Smooth muscle cell (in vitro differentiated cells): ENCODE results near the gene NOL3. TPM values are rescaled to one million over a fixed set of nuclear protein-coding genes. Genes with fewer than 3 reads are reported as not detected.

Experiments
- DNase-seq: peaks from one replicate; lab custom pipeline; 2025; ENCODE audit not compliant: unreplicated experiment; lab: John Stamatoyannopoulos, UW
- H2AFZ ChIP-seq: fragments of 200-600 bp; sonication (generic); 2 replicates; pipeline ENCODE4 v1.6.0; 2016; ENCODE audit warnings: antibody characterized with exemption, low read depth, mild to moderate bottlenecking
- H3F3A ChIP-seq: fragments of 200-600 bp; sonication (generic); 2 replicates; pipeline ENCODE4 v1.6.0; 2017; ENCODE audit warnings: antibody characterized with exemption, low read depth
- H3K27ac ChIP-seq: fragments of 200-600 bp; sonication (generic); 2 replicates; pipeline ENCODE4 v1.5.1; 2016; ENCODE audit warnings: low read depth, mild to moderate bottlenecking
- H3K27me3 ChIP-seq: fragments of 200-600 bp; sonication (generic); 2 replicates; pipeline ENCODE4 v1.6.1; 2016; ENCODE audit warnings: low read depth, mild to moderate bottlenecking
- H3K36me3 ChIP-seq: fragments of 200-600 bp; sonication (generic); 2 replicates; pipeline ENCODE4 v1.5.1; 2016; ENCODE audit warnings: low read depth
- H3K4me1 ChIP-seq: fragments of 200-600 bp; sonication (generic); 2 replicates; pipeline ENCODE4 v1.5.1; 2016; ENCODE audit warnings: low read depth
- H3K4me2 ChIP-seq: fragments of 200-600 bp; sonication (generic); 2 replicates; pipeline ENCODE4 v1.6.0; 2016; ENCODE audit warnings: mild to moderate bottlenecking
- H3K4me3 ChIP-seq: fragments of 200-600 bp; sonication (generic); 2 replicates; pipeline ENCODE4 v1.5.1; 2016; ENCODE audit warnings: mild to moderate bottlenecking
- H3K79me2 ChIP-seq: fragments of 200-600 bp; sonication (generic); 2 replicates; pipeline ENCODE4 v1.6.0; 2016; ENCODE audit warnings: low read depth, mild to moderate bottlenecking
- H3K9ac ChIP-seq: fragments of 200-600 bp; sonication (generic); 2 replicates; pipeline ENCODE4 v1.6.0; 2016; ENCODE audit warnings: low read depth
- H3K9me3 ChIP-seq: fragments of 200-600 bp; sonication (generic); replicated peaks from 2 replicates; pipeline ENCODE4 v1.5.1; 2016; ENCODE audit warnings: low read depth
- H4K20me1 ChIP-seq: fragments of 200-600 bp; sonication (generic); 2 replicates; pipeline ENCODE4 v1.6.0; 2016; ENCODE audit warnings: low read depth
- WGBS: methylation state at CpG from one replicate; pipeline ENCODE4 v1.1.7; 2016; ENCODE audit warnings: low lambda C conversion rate; 5-methylcytosine and 5-hydroxymethylcytosine counted together
- polyA plus RNA-seq: library from polyadenylated mRNA; unstranded; fragments of >200 nt; fragmentation: Nextera tagmentation; extraction: Ambion mirVana; gene quantifications from 2 replicates; pipeline ENCODE4 v1.2.1, GENCODE V29; 2016
- total RNA-seq: library from RNA; depleted of rRNA; stranded (reverse); fragments of >200 nt; gene quantifications from 2 replicates; pipeline ENCODE4 v1.2.3, GENCODE V29; 2014
- TF ChIP-seq, protein P1 (sequence below): fragments of 200-600 bp; sonication (generic); IDR thresholded peaks from 2 replicates; pipeline ENCODE4 v1.5.1; 2017; ENCODE audit warnings: borderline replicate concordance, mild to moderate bottlenecking, antibody characterized with exemption; ENCODE audit not compliant: insufficient read depth, poor library complexity, severe bottlenecking

The NOL3 gene
- total and polyA plus RNA-seq, 2 experiments from 2014 or later: 33.0 to 36.4 TPM

DNA sequence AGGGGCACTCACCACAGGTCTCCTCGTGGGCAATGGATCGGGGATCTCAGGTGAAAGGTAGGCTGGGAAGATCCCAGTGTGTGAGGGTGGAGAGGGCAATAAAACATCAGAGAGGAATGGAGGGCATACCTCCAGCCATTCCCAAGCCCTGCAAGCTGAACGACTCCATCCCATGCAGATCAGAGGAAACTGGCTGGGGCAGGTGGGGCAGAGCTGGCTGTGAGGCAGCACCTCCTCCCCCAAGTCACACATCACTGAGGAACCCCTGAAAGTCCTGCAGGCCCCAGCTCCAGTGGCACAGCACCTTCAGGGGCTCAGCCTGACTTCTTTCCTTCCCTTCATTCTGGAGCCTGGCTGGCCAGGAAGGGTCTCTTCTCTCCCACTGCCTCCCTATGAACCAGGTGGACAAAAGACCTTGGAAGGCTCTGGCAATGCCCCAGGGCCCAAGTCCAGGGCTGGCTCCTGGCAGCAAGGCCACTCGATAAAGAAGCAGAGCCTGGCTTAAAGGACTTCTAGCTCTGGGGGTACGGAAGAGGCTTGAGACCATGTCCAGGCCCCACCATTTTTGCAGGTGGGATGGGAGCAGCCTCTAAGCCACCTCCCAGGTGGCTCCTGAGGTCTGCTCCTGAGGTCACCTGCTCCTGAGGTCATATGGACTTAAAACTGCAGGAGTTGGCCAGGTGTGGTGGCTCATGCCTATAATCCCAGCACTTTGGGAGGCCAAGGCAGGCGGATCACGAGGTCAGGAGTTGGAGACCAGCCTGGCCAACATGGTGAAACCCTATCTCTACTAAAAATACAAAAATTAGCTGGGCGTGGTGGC lies 43.1 kb downstream of the NOL3 start:
- Histone ChIP-seq H3K79me2 (no peaks in the 10 kb centered on the region), H4K20me1 (no peaks in the 10 kb centered on the region), H3F3A (no peaks in the 10 kb centered on the region), H3K36me3 (no peaks in the 10 kb centered on the region), H3K9me3 (no peaks in the 10 kb centered on the region), H3K4me1 (no peaks in the 10 kb centered on the region), H3K27ac (no peak overlapping the region), H3K4me2 (no peak overlapping the region), H3K9ac (no peak overlapping the region), H2AFZ (no peak overlapping the region), H3K4me3 (no peak overlapping the region), H3K27me3 (no peaks in the 10 kb centered on the region)
- TF ChIP-seq, protein P1, sequence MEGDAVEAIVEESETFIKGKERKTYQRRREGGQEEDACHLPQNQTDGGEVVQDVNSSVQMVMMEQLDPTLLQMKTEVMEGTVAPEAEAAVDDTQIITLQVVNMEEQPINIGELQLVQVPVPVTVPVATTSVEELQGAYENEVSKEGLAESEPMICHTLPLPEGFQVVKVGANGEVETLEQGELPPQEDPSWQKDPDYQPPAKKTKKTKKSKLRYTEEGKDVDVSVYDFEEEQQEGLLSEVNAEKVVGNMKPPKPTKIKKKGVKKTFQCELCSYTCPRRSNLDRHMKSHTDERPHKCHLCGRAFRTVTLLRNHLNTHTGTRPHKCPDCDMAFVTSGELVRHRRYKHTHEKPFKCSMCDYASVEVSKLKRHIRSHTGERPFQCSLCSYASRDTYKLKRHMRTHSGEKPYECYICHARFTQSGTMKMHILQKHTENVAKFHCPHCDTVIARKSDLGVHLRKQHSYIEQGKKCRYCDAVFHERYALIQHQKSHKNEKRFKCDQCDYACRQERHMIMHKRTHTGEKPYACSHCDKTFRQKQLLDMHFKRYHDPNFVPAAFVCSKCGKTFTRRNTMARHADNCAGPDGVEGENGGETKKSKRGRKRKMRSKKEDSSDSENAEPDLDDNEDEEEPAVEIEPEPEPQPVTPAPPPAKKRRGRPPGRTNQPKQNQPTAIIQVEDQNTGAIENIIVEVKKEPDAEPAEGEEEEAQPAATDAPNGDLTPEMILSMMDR: no peak
- DNase-seq: no peak
- WGBS: 85% methylated on average over 8 of the region's 8 CpGs

DNA sequence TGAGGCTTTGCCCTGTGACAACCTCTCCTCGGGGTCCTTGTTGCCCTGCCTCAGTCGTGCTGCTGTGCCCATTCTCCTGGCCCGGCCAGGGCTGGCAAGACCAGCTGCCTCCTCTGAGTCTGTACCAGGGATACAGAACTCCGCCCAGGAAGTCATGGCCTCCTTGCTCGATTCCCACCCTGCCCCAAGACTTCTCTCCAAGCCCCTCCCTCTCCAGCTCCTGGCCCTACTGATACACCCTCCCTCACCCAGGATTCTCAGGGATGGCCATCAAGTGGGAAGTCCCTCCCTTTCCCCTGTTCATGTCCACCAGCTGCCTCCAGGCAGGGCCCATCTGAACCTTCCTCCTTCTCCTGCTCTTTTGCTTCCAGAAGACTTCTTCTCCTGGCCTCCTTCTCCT lies 45.4 kb downstream of the NOL3 start:
- Histone ChIP-seq H3K4me1 (no peaks in the 10 kb centered on the region), H3K4me3 (no peak overlapping the region), H3K9me3 (no peaks in the 10 kb centered on the region), H3K9ac (no peak overlapping the region), H3K36me3 (no peaks in the 10 kb centered on the region), H3K79me2 (no peaks in the 10 kb centered on the region), H3K27ac (no peak overlapping the region), H4K20me1 (no peaks in the 10 kb centered on the region), H3K4me2 (no peak overlapping the region), H3K27me3 (no peaks in the 10 kb centered on the region), H3F3A (no peaks in the 10 kb centered on the region), H2AFZ (no peak overlapping the region)
- DNase-seq: no peak
- TF ChIP-seq, protein P1: no peak
- WGBS: 79% methylated on average over 5 of the region's 5 CpGs

DNA sequence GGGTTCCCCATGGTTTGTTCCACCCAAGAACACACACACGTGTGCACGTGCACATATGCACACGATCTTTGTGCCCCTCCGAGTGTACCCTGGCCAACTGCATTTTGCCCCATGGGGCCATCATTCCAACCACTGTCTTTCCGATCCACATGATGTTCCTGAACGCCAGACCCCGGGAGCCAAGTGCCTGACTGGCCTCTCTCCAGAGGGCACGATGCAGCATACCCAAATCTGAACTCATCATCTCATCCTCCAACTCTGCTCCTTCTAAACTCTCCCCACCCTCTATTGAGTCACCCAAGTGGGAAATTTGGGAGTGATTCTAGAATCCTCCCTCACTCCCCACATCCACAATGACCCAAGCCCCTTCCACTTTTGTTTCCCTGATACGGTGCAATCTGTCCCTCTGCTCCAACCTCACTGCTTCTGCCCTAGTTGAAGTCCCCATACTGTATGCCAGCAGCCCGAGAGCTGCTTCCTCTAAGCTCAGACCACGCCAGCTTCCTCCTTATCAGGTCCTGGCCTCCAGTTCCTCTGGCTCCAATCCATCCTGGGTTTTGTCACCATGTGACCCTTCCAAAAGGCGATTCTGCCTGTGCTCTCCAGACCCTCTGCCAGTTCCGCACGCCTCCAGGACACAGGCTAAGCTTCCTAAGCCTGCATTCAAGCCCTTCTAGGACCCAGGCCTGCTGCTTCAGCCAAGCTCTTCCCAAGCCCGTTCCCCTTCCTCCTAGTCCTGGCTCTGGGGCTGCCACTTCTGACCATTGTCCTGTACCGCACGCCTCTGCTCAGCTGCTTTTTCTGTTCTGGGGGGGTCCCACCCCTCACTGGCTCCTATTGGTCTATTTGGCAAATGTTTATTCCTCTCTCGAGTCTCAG lies 46.5 kb downstream of the NOL3 start:
- no peaks in the 10 kb centered on the region for H3F3A ChIP-seq
- no peaks in the 10 kb centered on the region for H4K20me1 ChIP-seq
- H3K27ac ChIP-seq: no peak overlapping the region
- no peak overlapping the region for H2AFZ ChIP-seq
- WGBS: 67% methylated on average over 18 of the region's 18 CpGs
- no peak overlapping the region for H3K4me2 ChIP-seq
- H3K79me2 ChIP-seq: no peaks in the 10 kb centered on the region
- H3K4me1 ChIP-seq: no peaks in the 10 kb centered on the region
- TF ChIP-seq, protein P1: no peak
- H3K4me3 ChIP-seq: no peak overlapping the region
- no peaks in the 10 kb centered on the region for H3K36me3 ChIP-seq
- H3K9ac ChIP-seq: no peak overlapping the region
- H3K9me3 ChIP-seq: no peaks in the 10 kb centered on the region
- H3K27me3 ChIP-seq: no peaks in the 10 kb centered on the region
- no peak for DNase-seq
